Testis (tissue), 3 donors: ENCODE data around the gene DENND1A. TPM values are rescaled to one million over a fixed set of nuclear protein-coding genes. Genes with fewer than 3 reads are reported as not detected.

ENCODE experiments used
- DNase-seq: peaks from one replicate; pipeline ENCODE4 v3.0.0-alpha.2; 2019
- H3K27ac ChIP-seq, 2 donors: fragments of 200-600 bp; sonication (generic); one replicate each; pipeline ENCODE4 v1.5.1; 2019
- H3K27me3 ChIP-seq: fragments of 200-600 bp; sonication (generic); one replicate; pipeline ENCODE4 v1.5.1; 2019
- H3K36me3 ChIP-seq: fragments of 200-600 bp; sonication (generic); one replicate; pipeline ENCODE4 v1.5.1; 2017; ENCODE audit warnings: low read depth; ENCODE audit errors: missing control alignments
- H3K4me1 ChIP-seq: fragments of 200-600 bp; sonication (generic); one replicate; pipeline ENCODE4 v1.5.1; 2019
- H3K4me3 ChIP-seq, 2 donors: fragments of 200-600 bp; sonication (generic); one replicate each; pipeline ENCODE4 v1.5.1; 2017 to 2019
- H3K9me3 ChIP-seq: fragments of 200-600 bp; sonication (generic); one replicate; pipeline ENCODE4 v1.5.1; 2017
- CTCF ChIP-seq, 3 experiments: fragments of 450-650 bp in 2 of 3; fragments of 200-600 bp in 1 of 3; sonication (generic) in 1 of 3; IDR thresholded peaks; one replicate each; pipeline ENCODE4 v1.5.1; 2016 to 2019; ENCODE audit warnings: antibody characterized with exemption in 3 of 3, mild to moderate bottlenecking in 2 of 3, moderate library complexity in 1 of 3
- POLR2A ChIP-seq: fragments of 450-650 bp; IDR thresholded peaks from one replicate; pipeline ENCODE4 v1.6.1; 2017; ENCODE audit warnings: antibody characterized with exemption, mild to moderate bottlenecking, moderate library complexity
- WGBS, 2 donors: methylation state at CpG; one replicate each; pipeline ENCODE4 v1.1.5; 2018; 5-methylcytosine and 5-hydroxymethylcytosine counted together
- intact Hi-C: fragments of 100-400 bp; cut with DNase I; formaldehyde crosslinking; loops from one replicate; pipeline ENCODE4 v1.15.1; 2023; ENCODE audit warnings: low total_unique reads
- polyA plus RNA-seq: library from polyadenylated mRNA; stranded (reverse); fragments of 350-450 nt; fragmentation: Illumina TruSeq; extraction: RNeasy Lipid Tissue Mini Kit (QIAGEN cat#74804); gene quantifications from one replicate; pipeline ENCODE4 v1.2.3, GENCODE V29; 2014; ENCODE audit warnings: low read depth, low replicate concordance; ENCODE audit not compliant: insufficient read depth
- total RNA-seq, 2 donors: library from RNA; depleted of rRNA; stranded (reverse); fragments of >200 nt; gene quantifications; one replicate each; pipeline ENCODE4 v1.2.3, GENCODE V29; 2016

Gene DENND1A
- total and polyA plus RNA-seq, 3 donors from 2014 or later, result 20.3 to 47.4 (median 44.9) TPM

GRCh38 chr9:123848447-123849085, 81.4 kb downstream of the DENND1A start:
- TF ChIP-seq POLR2A (no peak), CTCF (IDR thresholded peaks at IDR 0.05) (no peak)
- Histone ChIP-seq H3K4me3 (no peak overlapping the region), H3K9me3 (no peaks in the 10 kb centered on the region), H3K4me1 (no peaks in the 10 kb centered on the region), H3K36me3 (no peaks in the 10 kb centered on the region), H3K27me3 (no peaks in the 10 kb centered on the region), H3K27ac (no peak overlapping the region)
- 89 to 92% methylated on average over 3 of the region's 3 CpGs for WGBS, 2 donors
- DNase-seq, result no peak
- intact Hi-C loops, result no loop called here

- intact Hi-C loops, result no loop called here
- TF ChIP-seq CTCF (IDR thresholded peaks at IDR 0.05) (no peak), POLR2A (no peak)
- no peaks in the 10 kb centered on the region for H3K36me3 ChIP-seq
- H3K27me3 ChIP-seq, result no peaks in the 10 kb centered on the region
- no peaks in the 10 kb centered on the region for H3K9me3 ChIP-seq
- no peak overlapping the region for H3K27ac ChIP-seq
- DNase-seq, result no peak
- no peaks in the 10 kb centered on the region for H3K4me1 ChIP-seq
- H3K4me3 ChIP-seq, result no peak overlapping the region
Observed at GRCh38 chr9:123846966-123847365, 83.0 kb downstream of the DENND1A start.

- no peaks in the 10 kb centered on the region for H3K9me3 ChIP-seq
- TF ChIP-seq CTCF (IDR thresholded peaks at IDR 0.05), result no peak
- no peak for TF ChIP-seq POLR2A
- no peaks in the 10 kb centered on the region for H3K4me1 ChIP-seq
Observed at GRCh38 chr9:123843703-123844102, 86.2 kb downstream of the DENND1A start.

GRCh38 chr9:123835821-123836220, 94.1 kb downstream of the DENND1A start:
- Histone ChIP-seq H3K9me3 (no peaks in the 10 kb centered on the region), H3K27me3 (no peaks in the 10 kb centered on the region), H3K36me3 (no peaks in the 10 kb centered on the region), H3K4me1 (peaks cover 14% of the 10 kb centered on the region), H3K4me3 (no peak overlapping the region), H3K27ac (no peak overlapping the region)
- TF ChIP-seq CTCF (IDR thresholded peaks at IDR 0.05) (no peak), POLR2A (no peak)
- intact Hi-C loops, result no loop called here
- no peak for DNase-seq
- WGBS, 2 donors, result 89% methylated on average over 1 of the region's 1 CpG

More at GRCh38 chr9:123843703-123844102, 86.2 kb downstream of the DENND1A start:
- intact Hi-C loops, result no loop called here
- DNase-seq, result no peak
- Histone ChIP-seq H3K36me3 (no peaks in the 10 kb centered on the region), H3K4me3 (no peak overlapping the region), H3K27me3 (no peaks in the 10 kb centered on the region), H3K27ac (no peak overlapping the region)
- 95 to 96% methylated on average over 4 of the region's 4 CpGs for WGBS, 2 donors

- H3K36me3 ChIP-seq, result no peaks in the 10 kb centered on the region
- H3K4me1 ChIP-seq, result peaks cover 14% of the 10 kb centered on the region
- intact Hi-C loops, result no loop called here
- H3K27ac ChIP-seq, result no peak overlapping the region
- DNase-seq, result no peak
- no peaks in the 10 kb centered on the region for H3K27me3 ChIP-seq
- no peaks in the 10 kb centered on the region for H3K9me3 ChIP-seq
- WGBS, 2 donors, result 42% methylated on average over 7 of the region's 7 CpGs
- no peak overlapping the region for H3K4me3 ChIP-seq
- TF ChIP-seq CTCF (IDR thresholded peaks at IDR 0.05) (no peak), POLR2A (no peak)
Observed at GRCh38 chr9:123834889-123835562, 94.9 kb downstream of the DENND1A start.
